Omental fat pad (tissue), 4 donors: ENCODE results near the gene FGD1. TPM values are rescaled to one million over a fixed set of nuclear protein-coding genes. Genes with fewer than 3 reads are reported as not detected.

Source experiments
- ATAC-seq: fragments of 150-250 bp; one replicate; pipeline ENCODE4 v1.9.1; 2016; ENCODE audit warnings: mild to moderate bottlenecking, moderate library complexity; ENCODE audit not compliant: low FRiP score
- DNase-seq: peaks from one replicate; pipeline ENCODE4 v3.0.0-alpha.2; 2019; ENCODE audit warnings: low spot score
- CTCF ChIP-seq, 3 donors: fragments of 450-650 bp; IDR thresholded peaks; one replicate each; pipeline ENCODE4 v1.5.1; 2016 to 2017; ENCODE audit warnings: antibody characterized with exemption in 3 of 3, mild to moderate bottlenecking in 3 of 3, moderate library complexity in 2 of 3
- total RNA-seq, 4 donors: library from RNA; depleted of rRNA; stranded (reverse); fragments of >200 nt; gene quantifications; one replicate each; pipeline ENCODE4 v1.1.0, GENCODE V29; 2016

Gene FGD1
- total RNA-seq, 4 donors from 2014 or later = 2.0 to 3.0 (median 2.2) TPM

- no peak for ATAC-seq
- no peak for DNase-seq
- no peak for TF ChIP-seq CTCF (IDR thresholded peaks at IDR 0.05)
Measured at GRCh38 chrX:54416965-54417364, 79.1 kb downstream of the FGD1 start.

GRCh38 chrX:54415534-54416350, 80.3 kb downstream of the FGD1 start:
- ATAC-seq (no peak), DNase-seq (no peak)
- no peak for TF ChIP-seq CTCF (IDR thresholded peaks at IDR 0.05)

- DNase-seq (no peak), ATAC-seq (no peak)
- TF ChIP-seq CTCF (IDR thresholded peaks at IDR 0.05) = no peak
Measured at GRCh38 chrX:54413753-54414152, 82.3 kb downstream of the FGD1 start.

- ATAC-seq (no peak), DNase-seq (no peak)
- TF ChIP-seq CTCF (IDR thresholded peaks at IDR 0.05) = no peak
Measured at GRCh38 chrX:54411732-54412131, 84.3 kb downstream of the FGD1 start.

GRCh38 chrX:54407266-54407665, 88.8 kb downstream of the FGD1 start:
- no peak for TF ChIP-seq CTCF (IDR thresholded peaks at IDR 0.05)
- no peak for ATAC-seq
- DNase-seq = no peak

GRCh38 chrX:54397113-54397512, 98.9 kb downstream of the FGD1 start:
- DNase-seq = no peak
- ATAC-seq = no peak
- TF ChIP-seq CTCF (IDR thresholded peaks at IDR 0.05) = no peak

Other genes starting within 250 kb of the FGD1 start
- 1 to 10 TPM; 1.4 to 2.7 (median 1.6) TPM for gene WNK3, start 138.2 kb downstream of the FGD1 start, total RNA-seq
- gene TSR2, start 55.8 kb downstream of the FGD1 start, total RNA-seq = 10 to 100 TPM; 14.8 to 29.9 (median 17.4) TPM
- gene GNL3L, start 34.0 kb upstream of the FGD1 start, total RNA-seq = 10 to 100 TPM; 23.8 to 41.2 (median 30.2) TPM